SK-N-SH treated with all-trans-retinoic acid at 6 μM for 48 hours (cell line): ENCODE results near the gene CCBE1.
A peak's percentile ranks its signal among the peaks of the same experiment; 100 is the strongest.

ENCODE experiments used
- ATAC-seq: fragments of 200-7000 bp; cut with Tn5 transposase; 3 replicates; pipeline ENCODE4 v1.9.1; 2020; ENCODE audit warnings: mild to moderate bottlenecking, moderate library complexity
- ARNTL ChIP-seq: fragments of 450-650 bp; formaldehyde crosslinking; IDR thresholded peaks from 2 replicates; pipeline ENCODE4 v1.5.0; 2020; ENCODE audit warnings: low read depth, mild to moderate bottlenecking, moderate library complexity, borderline replicate concordance
- BACH2 ChIP-seq: fragments of 250-450 bp; sonication (Bioruptor Pico); IDR thresholded peaks from 2 replicates; pipeline ENCODE4 v1.9.0; 2021; ENCODE audit warnings: mild to moderate bottlenecking, borderline replicate concordance
- CSDC2 ChIP-seq: fragments of 250-450 bp; sonication (Bioruptor Pico); IDR thresholded peaks from 2 replicates; pipeline ENCODE4 v1.5.0; 2020; ENCODE audit warnings: mild to moderate bottlenecking, moderate library complexity
- ESRRG ChIP-seq: fragments of 250-450 bp; sonication (Bioruptor Pico); IDR thresholded peaks from 2 replicates; pipeline ENCODE4 v1.6.1; 2021; ENCODE audit warnings: mild to moderate bottlenecking
- GLIS3 ChIP-seq: fragments of 250-450 bp; sonication (Bioruptor Pico); IDR thresholded peaks from 2 replicates; pipeline ENCODE4 v1.5.0; 2020; ENCODE audit warnings: mild to moderate bottlenecking, moderate library complexity
- PPARA ChIP-seq: fragments of 250-450 bp; sonication (Bioruptor Pico); IDR thresholded peaks from 2 replicates; pipeline ENCODE4 v1.5.0; 2020; ENCODE audit warnings: mild to moderate bottlenecking, borderline replicate concordance
- RARB ChIP-seq: fragments of 250-450 bp; sonication (Bioruptor Pico); IDR thresholded peaks from 2 replicates; pipeline ENCODE4 v1.8.0; 2021; ENCODE audit warnings: mild to moderate bottlenecking, moderate library complexity
- SNAI2 ChIP-seq: fragments of 250-450 bp; sonication (Bioruptor Pico); IDR thresholded peaks from 2 replicates; pipeline ENCODE4 v1.5.0; 2020; ENCODE audit warnings: mild to moderate bottlenecking, moderate library complexity
- TCF4 ChIP-seq: fragments of 250-450 bp; sonication (Bioruptor Pico); IDR thresholded peaks from 2 replicates; pipeline ENCODE4 v1.8.0; 2021; ENCODE audit warnings: mild to moderate bottlenecking, moderate library complexity, borderline replicate concordance
- TOX ChIP-seq: fragments of 250-450 bp; sonication (Bioruptor Pico); IDR thresholded peaks from 2 replicates; pipeline ENCODE4 v1.8.0; 2021; ENCODE audit warnings: mild to moderate bottlenecking, moderate library complexity, borderline replicate concordance
- ZC3H10 ChIP-seq: fragments of 250-450 bp; sonication (Bioruptor Pico); IDR thresholded peaks from 2 replicates; pipeline ENCODE4 v1.5.1; 2021; ENCODE audit warnings: mild to moderate bottlenecking, moderate library complexity
- ZFP3 ChIP-seq: fragments of 250-450 bp; sonication (Bioruptor Pico); IDR thresholded peaks from 2 replicates; pipeline ENCODE4 v1.5.0; 2020; ENCODE audit warnings: mild to moderate bottlenecking, moderate library complexity
- ZNF565 ChIP-seq: fragments of 450-650 bp; formaldehyde crosslinking; conservative IDR thresholded peaks from 2 replicates; pipeline ENCODE4 v1.5.0; 2020; ENCODE audit warnings: low read depth, mild to moderate bottlenecking, moderate library complexity
- ZNF70 ChIP-seq: fragments of 450-650 bp; formaldehyde crosslinking; IDR thresholded peaks from 2 replicates; pipeline ENCODE4 v1.5.0; 2020; ENCODE audit warnings: mild to moderate bottlenecking, moderate library complexity
- ZNF8 ChIP-seq: fragments of 450-650 bp; formaldehyde crosslinking; IDR thresholded peaks from 2 replicates; pipeline ENCODE4 v1.5.0; 2020; ENCODE audit warnings: mild to moderate bottlenecking, moderate library complexity
- TF ChIP-seq, protein P1 (sequence below): fragments of 250-450 bp; sonication (Bioruptor Pico); IDR thresholded peaks from 2 replicates; pipeline ENCODE4 v1.5.0; 2020; ENCODE audit warnings: mild to moderate bottlenecking, moderate library complexity
- TF ChIP-seq, protein P2 (sequence below): fragments of 250-450 bp; sonication (Bioruptor Pico); IDR thresholded peaks from 2 replicates; pipeline ENCODE4 v1.8.0; 2020; ENCODE audit warnings: mild to moderate bottlenecking, moderate library complexity, borderline replicate concordance
- TF ChIP-seq, protein P3 (sequence below): fragments of 250-450 bp; sonication (Bioruptor Pico); IDR thresholded peaks from 2 replicates; pipeline ENCODE4 v1.5.1; 2020; ENCODE audit warnings: low read depth, mild to moderate bottlenecking, moderate library complexity
- TF ChIP-seq, protein P4 (sequence below): fragments of 250-450 bp; sonication (Bioruptor Pico); IDR thresholded peaks from 2 replicates; pipeline ENCODE4 v1.8.0; 2021; ENCODE audit warnings: low read depth, mild to moderate bottlenecking, moderate library complexity, borderline replicate concordance

CCBE1 gene

DNA sequence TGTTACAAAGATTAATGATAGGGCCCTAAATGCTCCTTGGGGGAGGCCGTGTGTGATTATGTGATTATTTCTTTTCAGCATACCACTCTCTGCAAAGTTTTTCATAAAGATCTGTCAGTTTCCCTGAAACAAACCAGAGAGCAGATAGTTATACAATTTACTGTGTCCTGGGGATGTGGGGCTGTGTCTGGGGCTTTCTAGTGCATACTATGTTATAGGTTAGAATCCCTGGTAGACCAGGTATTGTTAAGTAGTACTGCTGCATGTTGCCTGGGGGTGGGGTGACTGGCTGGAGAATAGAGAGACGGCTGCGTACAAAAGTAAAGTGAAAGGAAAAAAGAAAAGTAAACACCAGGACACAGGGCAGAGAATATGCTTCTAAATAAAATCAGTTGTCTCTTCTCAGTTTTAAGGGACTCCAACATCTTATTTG lies 3.3 kb upstream of the CCBE1 start:
- ATAC-seq: no peak; the same call in 2 of the 3 replicates
- TF ChIP-seq TCF4 (0 out of 2 replicates have a peak, but pooled peaks have one; percentile 32), ZNF565 (CRISPR knock-in tag) (no peak)

DNA sequence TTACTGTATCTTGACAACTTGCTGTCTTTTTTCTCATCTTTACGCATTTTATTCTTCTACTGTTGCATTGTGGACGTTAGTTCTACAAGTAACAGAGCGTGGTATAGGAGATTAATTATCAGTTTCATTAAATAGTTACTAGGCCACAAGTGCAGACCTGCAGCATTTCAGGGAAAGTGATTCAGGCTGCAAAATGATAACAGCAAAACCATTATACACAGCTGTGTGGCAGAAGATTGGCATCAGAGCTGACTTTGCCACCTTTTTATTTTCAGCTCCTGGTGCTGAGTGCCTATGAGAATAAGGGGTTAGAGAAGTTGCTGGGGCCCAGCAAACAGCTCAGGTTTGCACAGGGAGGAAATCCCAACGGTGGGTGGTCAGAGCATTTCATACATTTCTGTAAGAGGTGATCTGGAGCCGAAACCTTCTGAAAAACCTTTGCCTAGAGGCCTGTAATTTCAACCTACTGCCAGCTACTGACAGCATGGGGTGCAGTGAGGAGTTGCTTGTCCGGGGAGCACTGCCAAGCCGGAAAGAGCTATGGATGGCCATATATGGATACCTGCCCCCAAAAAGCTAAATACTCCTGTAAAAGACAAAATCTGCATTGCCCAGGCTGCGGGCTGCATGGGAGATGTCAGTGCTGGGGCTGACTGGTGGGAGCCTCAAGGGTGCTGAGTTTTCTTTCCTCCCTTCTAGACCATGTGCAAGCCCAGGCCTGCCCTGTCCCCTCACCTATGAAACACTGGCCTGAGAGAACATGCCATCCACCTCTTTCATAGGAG lies 2.7 kb upstream of the CCBE1 start:
- ATAC-seq: peak; percentile 22; the same call in 1 of the 3 replicates
- TF ChIP-seq TOX (CRISPR knock-in tag) (no peak), RARB (no peak), BACH2 (CRISPR knock-in tag) (no peak), ZFP3 (CRISPR knock-in tag) (no peak), ZNF8 (CRISPR knock-in tag) (no peak), TCF4 (peak; percentile 58), PPARA (CRISPR knock-in tag) (no peak)
- TF ChIP-seq, protein P1, sequence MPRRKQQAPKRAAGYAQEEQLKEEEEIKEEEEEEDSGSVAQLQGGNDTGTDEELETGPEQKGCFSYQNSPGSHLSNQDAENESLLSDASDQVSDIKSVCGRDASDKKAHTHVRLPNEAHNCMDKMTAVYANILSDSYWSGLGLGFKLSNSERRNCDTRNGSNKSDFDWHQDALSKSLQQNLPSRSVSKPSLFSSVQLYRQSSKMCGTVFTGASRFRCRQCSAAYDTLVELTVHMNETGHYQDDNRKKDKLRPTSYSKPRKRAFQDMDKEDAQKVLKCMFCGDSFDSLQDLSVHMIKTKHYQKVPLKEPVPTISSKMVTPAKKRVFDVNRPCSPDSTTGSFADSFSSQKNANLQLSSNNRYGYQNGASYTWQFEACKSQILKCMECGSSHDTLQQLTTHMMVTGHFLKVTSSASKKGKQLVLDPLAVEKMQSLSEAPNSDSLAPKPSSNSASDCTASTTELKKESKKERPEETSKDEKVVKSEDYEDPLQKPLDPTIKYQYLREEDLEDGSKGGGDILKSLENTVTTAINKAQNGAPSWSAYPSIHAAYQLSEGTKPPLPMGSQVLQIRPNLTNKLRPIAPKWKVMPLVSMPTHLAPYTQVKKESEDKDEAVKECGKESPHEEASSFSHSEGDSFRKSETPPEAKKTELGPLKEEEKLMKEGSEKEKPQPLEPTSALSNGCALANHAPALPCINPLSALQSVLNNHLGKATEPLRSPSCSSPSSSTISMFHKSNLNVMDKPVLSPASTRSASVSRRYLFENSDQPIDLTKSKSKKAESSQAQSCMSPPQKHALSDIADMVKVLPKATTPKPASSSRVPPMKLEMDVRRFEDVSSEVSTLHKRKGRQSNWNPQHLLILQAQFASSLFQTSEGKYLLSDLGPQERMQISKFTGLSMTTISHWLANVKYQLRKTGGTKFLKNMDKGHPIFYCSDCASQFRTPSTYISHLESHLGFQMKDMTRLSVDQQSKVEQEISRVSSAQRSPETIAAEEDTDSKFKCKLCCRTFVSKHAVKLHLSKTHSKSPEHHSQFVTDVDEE: peak; percentile 29; the same call in 1 of the 2 replicates
- TF ChIP-seq, protein P2, sequence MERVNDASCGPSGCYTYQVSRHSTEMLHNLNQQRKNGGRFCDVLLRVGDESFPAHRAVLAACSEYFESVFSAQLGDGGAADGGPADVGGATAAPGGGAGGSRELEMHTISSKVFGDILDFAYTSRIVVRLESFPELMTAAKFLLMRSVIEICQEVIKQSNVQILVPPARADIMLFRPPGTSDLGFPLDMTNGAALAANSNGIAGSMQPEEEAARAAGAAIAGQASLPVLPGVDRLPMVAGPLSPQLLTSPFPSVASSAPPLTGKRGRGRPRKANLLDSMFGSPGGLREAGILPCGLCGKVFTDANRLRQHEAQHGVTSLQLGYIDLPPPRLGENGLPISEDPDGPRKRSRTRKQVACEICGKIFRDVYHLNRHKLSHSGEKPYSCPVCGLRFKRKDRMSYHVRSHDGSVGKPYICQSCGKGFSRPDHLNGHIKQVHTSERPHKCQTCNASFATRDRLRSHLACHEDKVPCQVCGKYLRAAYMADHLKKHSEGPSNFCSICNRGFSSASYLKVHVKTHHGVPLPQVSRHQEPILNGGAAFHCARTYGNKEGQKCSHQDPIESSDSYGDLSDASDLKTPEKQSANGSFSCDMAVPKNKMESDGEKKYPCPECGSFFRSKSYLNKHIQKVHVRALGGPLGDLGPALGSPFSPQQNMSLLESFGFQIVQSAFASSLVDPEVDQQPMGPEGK (CRISPR knock-in tag): no peak
- TF ChIP-seq, all 23 proteins: peak for 2

DNA sequence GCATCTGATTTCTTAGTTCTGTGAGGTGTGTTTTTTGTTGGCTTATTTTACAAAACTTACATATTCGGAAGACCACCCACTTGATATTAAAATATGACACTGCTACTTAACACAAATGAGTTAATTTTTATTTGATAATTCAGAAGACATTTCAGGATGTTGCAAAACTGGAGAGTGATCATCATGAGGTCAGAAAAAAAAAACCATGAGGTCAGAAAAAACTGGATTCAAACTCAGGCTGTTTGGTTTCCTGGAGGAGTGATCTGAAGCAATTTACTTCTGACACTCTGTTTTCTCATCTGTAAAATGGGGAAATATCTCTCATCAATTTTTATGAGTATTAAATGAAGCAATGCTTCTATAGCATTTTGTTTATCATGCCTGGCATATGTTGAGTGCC lies 1.8 kb upstream of the CCBE1 start:
- TF ChIP-seq ZNF70 (CRISPR knock-in tag) (no peak), ARNTL (no peak), RARB (no peak), ZFP3 (CRISPR knock-in tag) (no peak), GLIS3 (CRISPR knock-in tag) (no peak), TOX (CRISPR knock-in tag) (no peak), BACH2 (CRISPR knock-in tag) (no peak)
- TF ChIP-seq, protein P1: no peak
- no peak for ATAC-seq

DNA sequence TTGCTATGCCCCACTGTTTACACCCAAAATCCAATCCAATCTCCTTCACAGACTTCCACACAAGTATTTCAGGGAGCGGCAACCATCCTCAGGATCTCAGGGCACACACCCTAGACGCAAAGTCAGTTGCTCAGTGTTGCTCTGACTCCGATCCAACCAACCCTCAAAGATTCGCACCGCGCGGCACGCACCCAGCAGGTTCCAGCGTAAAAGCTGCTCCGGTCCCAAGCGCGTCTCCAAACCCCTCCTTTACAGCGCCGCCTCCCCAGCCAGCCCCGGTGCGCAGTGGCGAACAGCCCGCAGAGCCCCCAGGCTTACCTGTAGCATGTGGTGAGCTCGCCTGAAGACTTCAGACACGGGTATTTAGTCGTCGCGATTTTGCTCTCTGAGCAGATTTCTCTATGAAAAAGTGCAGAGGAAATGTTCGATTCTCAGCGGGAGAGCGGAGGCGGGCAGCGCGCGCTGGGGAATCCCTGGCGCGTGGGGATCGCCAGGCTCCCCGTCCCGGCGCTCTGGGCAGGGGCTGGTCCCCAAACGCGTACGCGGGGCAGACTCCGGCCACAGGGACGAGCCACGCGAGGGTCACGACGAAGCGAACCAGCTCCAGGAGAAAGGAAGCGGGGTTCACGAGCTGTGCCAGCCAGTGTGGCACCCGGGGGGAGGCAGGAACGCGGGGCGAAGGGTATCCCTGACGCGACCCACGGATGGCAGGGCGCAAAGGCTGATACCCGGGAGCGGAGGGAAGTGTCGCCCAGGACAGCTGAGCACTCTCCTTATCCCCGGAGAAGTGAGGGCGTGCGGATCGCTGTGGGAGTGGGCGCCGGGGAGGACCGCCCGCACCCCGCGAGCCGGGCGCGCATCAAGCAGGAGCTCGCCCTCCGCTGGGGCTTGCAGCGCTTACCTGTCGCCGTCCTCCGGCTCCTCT lies 650 bp downstream of the CCBE1 start:
- ATAC-seq: peak; percentile 40; the same call in 2 of the 3 replicates
- TF ChIP-seq CSDC2 (CRISPR knock-in tag): no peak
- TF ChIP-seq RARB: no peak
- TF ChIP-seq, protein P1: no peak
- TF ChIP-seq ESRRG (CRISPR knock-in tag): no peak
- TF ChIP-seq BACH2 (CRISPR knock-in tag): no peak
- TF ChIP-seq, protein P3, sequence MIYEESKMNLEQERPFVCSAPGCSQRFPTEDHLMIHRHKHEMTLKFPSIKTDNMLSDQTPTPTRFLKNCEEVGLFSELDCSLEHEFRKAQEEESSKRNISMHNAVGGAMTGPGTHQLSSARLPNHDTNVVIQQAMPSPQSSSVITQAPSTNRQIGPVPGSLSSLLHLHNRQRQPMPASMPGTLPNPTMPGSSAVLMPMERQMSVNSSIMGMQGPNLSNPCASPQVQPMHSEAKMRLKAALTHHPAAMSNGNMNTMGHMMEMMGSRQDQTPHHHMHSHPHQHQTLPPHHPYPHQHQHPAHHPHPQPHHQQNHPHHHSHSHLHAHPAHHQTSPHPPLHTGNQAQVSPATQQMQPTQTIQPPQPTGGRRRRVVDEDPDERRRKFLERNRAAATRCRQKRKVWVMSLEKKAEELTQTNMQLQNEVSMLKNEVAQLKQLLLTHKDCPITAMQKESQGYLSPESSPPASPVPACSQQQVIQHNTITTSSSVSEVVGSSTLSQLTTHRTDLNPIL: no peak
- TF ChIP-seq, protein P4, sequence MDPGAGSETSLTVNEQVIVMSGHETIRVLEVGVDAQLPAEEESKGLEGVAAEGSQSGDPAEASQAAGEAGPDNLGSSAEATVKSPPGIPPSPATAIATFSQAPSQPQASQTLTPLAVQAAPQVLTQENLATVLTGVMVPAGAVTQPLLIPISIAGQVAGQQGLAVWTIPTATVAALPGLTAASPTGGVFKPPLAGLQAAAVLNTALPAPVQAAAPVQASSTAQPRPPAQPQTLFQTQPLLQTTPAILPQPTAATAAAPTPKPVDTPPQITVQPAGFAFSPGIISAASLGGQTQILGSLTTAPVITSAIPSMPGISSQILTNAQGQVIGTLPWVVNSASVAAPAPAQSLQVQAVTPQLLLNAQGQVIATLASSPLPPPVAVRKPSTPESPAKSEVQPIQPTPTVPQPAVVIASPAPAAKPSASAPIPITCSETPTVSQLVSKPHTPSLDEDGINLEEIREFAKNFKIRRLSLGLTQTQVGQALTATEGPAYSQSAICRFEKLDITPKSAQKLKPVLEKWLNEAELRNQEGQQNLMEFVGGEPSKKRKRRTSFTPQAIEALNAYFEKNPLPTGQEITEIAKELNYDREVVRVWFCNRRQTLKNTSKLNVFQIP (CRISPR knock-in tag): no peak
- TF ChIP-seq TCF4: no peak
- no peak for TF ChIP-seq TOX (CRISPR knock-in tag)
- TF ChIP-seq SNAI2 (CRISPR knock-in tag): no peak
- no peak for TF ChIP-seq GLIS3 (CRISPR knock-in tag)
- no peak for TF ChIP-seq ZC3H10 (CRISPR knock-in tag)
- TF ChIP-seq ZFP3 (CRISPR knock-in tag): no peak
